SK-N-SH (cell line): Measurements from ENCODE around the gene KRT32. TPM values are rescaled to one million over a fixed set of nuclear protein-coding genes. Genes with fewer than 3 reads are reported as not detected.

Experiments used
- CTCF ChIA-PET: fragments of 300-600, 350-600 bp; formaldehyde crosslinking; extraction: SDS; loops from one replicate; lab custom pipeline; 2021; lab: Yijun Ruan, JAX
- POLR2A ChIA-PET: fragments of 350-600 bp; sonication (Branson Sonifier 250); formaldehyde crosslinking; extraction: SDS; loops from one replicate; lab custom pipeline; 2020; ENCODE audit warnings: antibody characterized with exemption, inconsistent platforms; lab: Yijun Ruan, JAX
- DNase-seq: peaks from one replicate; pipeline ENCODE4 v3.0.0; 2012
- H2AFZ ChIP-seq: fragments of 200-600 bp; sonication (generic); 2 replicates; pipeline ENCODE4 v1.8.1; 2016; ENCODE audit warnings: antibody characterized with exemption, mild to moderate bottlenecking, low read depth
- H3F3A ChIP-seq: fragments of 200-600 bp; sonication (generic); replicated peaks from 2 replicates; pipeline ENCODE3; 2016; ENCODE audit warnings: antibody characterized with exemption, mild to moderate bottlenecking; ENCODE audit not compliant: insufficient read depth
- H3K27ac ChIP-seq, 2 experiments: fragments of 200-500 bp in 1 of 2; fragments of 200-600 bp in 1 of 2; sonication (Bioruptor generic) in 1 of 2; sonication (generic), shearing (Covaris generic) in 1 of 2; 2 replicates each; pipeline versions ENCODE4 v1.5.1 to v1.6.1; 2014 to 2016; ENCODE audit warnings: low read depth in 2 of 2, inconsistent platforms in 1 of 2, low read length in 1 of 2, mild to moderate bottlenecking in 1 of 2, mixed read lengths in 1 of 2
- H3K27me3 ChIP-seq: fragments of 200-600 bp; sonication (generic), shearing (Covaris generic); 2 replicates; pipeline ENCODE4 v1.6.1; 2016; ENCODE audit warnings: mixed run types; ENCODE audit not compliant: insufficient read depth
- H3K36me3 ChIP-seq, 2 experiments: fragments of 200-500 bp in 1 of 2; fragments of 200-600 bp in 1 of 2; sonication (Bioruptor generic) in 1 of 2; sonication (generic) in 1 of 2; replicated peaks in 1 of 2; 2 replicates each; pipeline versions ENCODE3 to v1.5.1; 2014 to 2016; ENCODE audit warnings: low read length in 1 of 2, mild to moderate bottlenecking in 1 of 2; ENCODE audit not compliant: insufficient read depth in 2 of 2, control insufficient read depth in 1 of 2
- H3K4me1 ChIP-seq, 2 experiments: fragments of 200-500 bp in 1 of 2; fragments of 200-600 bp in 1 of 2; sonication (Bioruptor generic) in 1 of 2; sonication (generic), shearing (Covaris generic) in 1 of 2; 2 replicates each; pipeline versions ENCODE4 v1.5.1 to v1.6.1; 2014 to 2016; ENCODE audit warnings: low read depth in 1 of 2, low read length in 1 of 2, mixed run types in 1 of 2; ENCODE audit not compliant: insufficient read depth in 2 of 2, control insufficient read depth in 1 of 2
- H3K4me2 ChIP-seq: fragments of 200-600 bp; sonication (generic), shearing (Covaris generic); 2 replicates; pipeline ENCODE4 v1.6.1; 2017; ENCODE audit warnings: mixed run types
- H3K4me3 ChIP-seq, 2 experiments: fragments of 200-500 bp in 1 of 2; fragments of 200-600 bp in 1 of 2; sonication (Bioruptor generic) in 1 of 2; sonication (generic), shearing (Covaris generic) in 1 of 2; 2 replicates each; pipeline versions ENCODE4 v1.5.1 to v1.8.1; 2014 to 2016; ENCODE audit warnings: low read depth in 2 of 2, inconsistent platforms in 1 of 2, low read length in 1 of 2, mild to moderate bottlenecking in 1 of 2, mixed read lengths in 1 of 2, moderate library complexity in 1 of 2
- H3K79me2 ChIP-seq: fragments of 200-600 bp; sonication (generic); 2 replicates; pipeline ENCODE4 v1.8.1; 2017; ENCODE audit warnings: mild to moderate bottlenecking; ENCODE audit not compliant: insufficient read depth
- H3K9ac ChIP-seq: fragments of 200-600 bp; sonication (generic); 2 replicates; pipeline ENCODE4 v1.6.1; 2017; ENCODE audit warnings: mixed run types
- H3K9me2 ChIP-seq: fragments of 200-600 bp; sonication (generic); 2 replicates; pipeline ENCODE4 v1.6.1; 2017; ENCODE audit warnings: mixed run types
- H3K9me3 ChIP-seq: fragments of 200-600 bp; sonication (generic); 2 replicates; pipeline ENCODE4 v1.6.1; 2017; ENCODE audit warnings: mixed run types, mild to moderate bottlenecking, moderate library complexity
- H4K20me1 ChIP-seq: fragments of 200-600 bp; sonication (generic); 2 replicates; pipeline ENCODE4 v1.6.1; 2017; ENCODE audit warnings: mild to moderate bottlenecking, mixed run types; ENCODE audit not compliant: insufficient read depth
- CHD2 ChIP-seq: fragments of 150-350 bp; IDR thresholded peaks from 2 replicates; pipeline ENCODE4 v1.6.1; 2018; ENCODE audit warnings: low read length; ENCODE audit not compliant: partially characterized antibody
- ELF1 ChIP-seq: IDR thresholded peaks from 2 replicates; pipeline ENCODE4 v1.4.0; 2012
- EP300 ChIP-seq, 2 experiments: IDR thresholded peaks; 2 replicates each; pipeline versions ENCODE4 v1.4.0 to v1.6.1; 2012; ENCODE audit warnings: borderline replicate concordance in 1 of 2, low read depth in 1 of 2, low read length in 1 of 2
- EZH2phosphoT487 ChIP-seq: fragments of 200-600 bp; sonication (generic); IDR thresholded peaks from 2 replicates; pipeline ENCODE4 v1.6.1; 2017; ENCODE audit warnings: low read depth, mixed run types, mild to moderate bottlenecking, antibody characterized with exemption, moderate library complexity, borderline replicate concordance
- FOSL2 ChIP-seq: IDR thresholded peaks from 2 replicates; pipeline ENCODE4 v1.4.0; 2012; ENCODE audit warnings: low read depth, mild to moderate bottlenecking, moderate library complexity, borderline replicate concordance
- FOXJ3 ChIP-seq: sonication (generic); formaldehyde crosslinking; IDR thresholded peaks from 2 replicates; pipeline ENCODE4 v1.5.1; 2020; ENCODE audit warnings: mild to moderate bottlenecking, missing genetic modification reagents
- GABPA ChIP-seq: IDR thresholded peaks from 2 replicates; pipeline ENCODE4 v1.4.0; 2012; ENCODE audit warnings: low read depth, mild to moderate bottlenecking
- GATA2 ChIP-seq: sonication (generic); formaldehyde crosslinking; IDR thresholded peaks from 2 replicates; pipeline ENCODE4 v1.5.0; 2020; ENCODE audit warnings: mild to moderate bottlenecking, missing genetic modification reagents
- MEF2A ChIP-seq: IDR thresholded peaks from 2 replicates; pipeline ENCODE4 v1.4.0; 2012; ENCODE audit warnings: low read depth, borderline replicate concordance
- NFIC ChIP-seq: IDR thresholded peaks from 2 replicates; pipeline ENCODE4 v1.4.0; 2012; ENCODE audit warnings: borderline replicate concordance
- NRF1 ChIP-seq: IDR thresholded peaks from 2 replicates; pipeline ENCODE4 v1.6.1; 2012; ENCODE audit warnings: low read depth, mild to moderate bottlenecking, low read length
- POLR2AphosphoS5 ChIP-seq: IDR thresholded peaks from 2 replicates; pipeline ENCODE4 v1.6.1; 2012; ENCODE audit warnings: low read depth, low read length
- RAD21 ChIP-seq: IDR thresholded peaks from 2 replicates; pipeline ENCODE4 v1.6.1; 2012; ENCODE audit warnings: mild to moderate bottlenecking, low read length
- RCOR1 ChIP-seq: fragments of 150-350 bp; IDR thresholded peaks from 2 replicates; pipeline ENCODE4 v1.6.1; 2017; ENCODE audit warnings: antibody characterized with exemption, low read length
- RFX5 ChIP-seq: IDR thresholded peaks from 2 replicates; pipeline ENCODE4 v1.6.1; 2012; ENCODE audit warnings: mild to moderate bottlenecking, improper control_type of control experiment, low read length
- SMC3 ChIP-seq: IDR thresholded peaks from 2 replicates; pipeline ENCODE4 v1.6.1; 2012; ENCODE audit warnings: low read depth, low read length, improper control_type of control experiment
- TAF1 ChIP-seq: IDR thresholded peaks from 2 replicates; pipeline ENCODE4 v1.6.1; 2012; ENCODE audit warnings: low read depth, mild to moderate bottlenecking, low read length, moderate library complexity, borderline replicate concordance
- TCF12 ChIP-seq: IDR thresholded peaks from 2 replicates; pipeline ENCODE4 v1.4.0; 2012
- TEAD4 ChIP-seq: IDR thresholded peaks from 2 replicates; pipeline ENCODE4 v1.4.0; 2012; ENCODE audit warnings: mild to moderate bottlenecking, borderline replicate concordance; ENCODE audit not compliant: insufficient read depth
- YY1 ChIP-seq: IDR thresholded peaks from 2 replicates; pipeline ENCODE4 v1.4.0; 2012; ENCODE audit warnings: low read depth, mild to moderate bottlenecking
- WGBS: methylation state at CpG from one replicate; pipeline ENCODE4 v1.1.6; 2017; ENCODE audit warnings: low lambda C conversion rate; 5-methylcytosine and 5-hydroxymethylcytosine counted together
- polyA plus RNA-seq, 3 experiments: library from polyadenylated mRNA; depleted of rRNA; stranded (reverse); fragments of >200 nt; gene quantifications; 2 replicates each; pipeline ENCODE4 v1.2.3, GENCODE V29; 2012
- TF ChIP-seq, protein P1 (sequence below): IDR thresholded peaks from 2 replicates; pipeline ENCODE4 v1.6.1; 2012; ENCODE audit warnings: mild to moderate bottlenecking, low read depth, low read length, moderate library complexity
- TF ChIP-seq, protein P2 (sequence below): fragments of 150-350 bp; IDR thresholded peaks from 2 replicates; pipeline ENCODE4 v1.6.1; 2017; ENCODE audit warnings: antibody characterized with exemption, low read length, low read depth, borderline replicate concordance
- TF ChIP-seq, protein P3 (sequence below): IDR thresholded peaks from 2 replicates; pipeline ENCODE4; 2012

Gene KRT32
- polyA plus RNA-seq, 1 of the 3 experiments (the other 2 are of a cell fraction) = not detected

GRCh38 chr17:41456204-41456603 is 11.0 kb downstream of the KRT32 start:
- H3K4me1 ChIP-seq = peaks cover 0 to 6% of the 10 kb centered on the region in 2 experiments; a peak in 1 of 4 replicates
- WGBS = 62% methylated on average over 3 of the region's 3 CpGs
- no peak overlapping the region for H3K9ac ChIP-seq
- H3K9me3 ChIP-seq = no peaks in the 10 kb centered on the region; the same call in 1 of the 2 replicates
- ChIA-PET POLR2A (no interaction called here), CTCF (no interaction called here)
- H3K9me2 ChIP-seq = no peaks in the 10 kb centered on the region
- H3K36me3 ChIP-seq = no peaks in the 10 kb centered on the region
- TF ChIP-seq ELF1 = no peak
- TF ChIP-seq EZH2phosphoT487 = no peak
- TF ChIP-seq, protein P1, sequence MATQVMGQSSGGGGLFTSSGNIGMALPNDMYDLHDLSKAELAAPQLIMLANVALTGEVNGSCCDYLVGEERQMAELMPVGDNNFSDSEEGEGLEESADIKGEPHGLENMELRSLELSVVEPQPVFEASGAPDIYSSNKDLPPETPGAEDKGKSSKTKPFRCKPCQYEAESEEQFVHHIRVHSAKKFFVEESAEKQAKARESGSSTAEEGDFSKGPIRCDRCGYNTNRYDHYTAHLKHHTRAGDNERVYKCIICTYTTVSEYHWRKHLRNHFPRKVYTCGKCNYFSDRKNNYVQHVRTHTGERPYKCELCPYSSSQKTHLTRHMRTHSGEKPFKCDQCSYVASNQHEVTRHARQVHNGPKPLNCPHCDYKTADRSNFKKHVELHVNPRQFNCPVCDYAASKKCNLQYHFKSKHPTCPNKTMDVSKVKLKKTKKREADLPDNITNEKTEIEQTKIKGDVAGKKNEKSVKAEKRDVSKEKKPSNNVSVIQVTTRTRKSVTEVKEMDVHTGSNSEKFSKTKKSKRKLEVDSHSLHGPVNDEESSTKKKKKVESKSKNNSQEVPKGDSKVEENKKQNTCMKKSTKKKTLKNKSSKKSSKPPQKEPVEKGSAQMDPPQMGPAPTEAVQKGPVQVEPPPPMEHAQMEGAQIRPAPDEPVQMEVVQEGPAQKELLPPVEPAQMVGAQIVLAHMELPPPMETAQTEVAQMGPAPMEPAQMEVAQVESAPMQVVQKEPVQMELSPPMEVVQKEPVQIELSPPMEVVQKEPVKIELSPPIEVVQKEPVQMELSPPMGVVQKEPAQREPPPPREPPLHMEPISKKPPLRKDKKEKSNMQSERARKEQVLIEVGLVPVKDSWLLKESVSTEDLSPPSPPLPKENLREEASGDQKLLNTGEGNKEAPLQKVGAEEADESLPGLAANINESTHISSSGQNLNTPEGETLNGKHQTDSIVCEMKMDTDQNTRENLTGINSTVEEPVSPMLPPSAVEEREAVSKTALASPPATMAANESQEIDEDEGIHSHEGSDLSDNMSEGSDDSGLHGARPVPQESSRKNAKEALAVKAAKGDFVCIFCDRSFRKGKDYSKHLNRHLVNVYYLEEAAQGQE = no peak
- TF ChIP-seq GABPA = no peak
- TF ChIP-seq TCF12 = no peak
- TF ChIP-seq RCOR1 = no peak
- no peak for TF ChIP-seq POLR2AphosphoS5
- no peak for TF ChIP-seq EP300 (IDR thresholded peaks at IDR 0.05; ENCODE audit: borderline replicate concordance in 1 of 2, low read depth in 1 of 2, low read length in 1 of 2)
- no peaks in the 10 kb centered on the region for H3F3A ChIP-seq
- no peak overlapping the region for H2AFZ ChIP-seq
- H4K20me1 ChIP-seq = no peaks in the 10 kb centered on the region
- DNase-seq = no peak
- H3K79me2 ChIP-seq = no peaks in the 10 kb centered on the region
- no peak overlapping the region for H3K4me2 ChIP-seq
- no peak overlapping the region for H3K27ac ChIP-seq
- no peaks in the 10 kb centered on the region for H3K27me3 ChIP-seq
- no peak overlapping the region for H3K4me3 ChIP-seq

DNA sequence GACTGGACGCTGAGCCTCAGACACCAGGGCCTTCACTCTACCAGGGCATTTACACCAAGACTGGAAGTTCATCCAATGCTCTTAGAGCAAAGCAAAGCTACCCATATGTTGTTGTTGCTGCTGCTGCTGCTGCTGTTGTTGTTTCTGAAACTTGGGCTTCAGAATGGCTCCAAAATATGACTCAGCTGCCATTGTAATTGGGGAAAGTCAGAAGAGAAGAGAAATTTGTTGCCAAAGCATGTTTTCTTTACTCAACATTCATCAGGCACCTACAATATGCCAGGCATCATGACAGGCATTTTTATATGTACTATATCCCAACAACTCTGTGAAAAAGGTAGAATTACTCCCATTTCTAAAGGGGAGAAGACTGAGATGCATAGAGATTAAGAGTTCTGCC is 11.9 kb downstream of the KRT32 start:
- H3K36me3 ChIP-seq = no peaks in the 10 kb centered on the region
- no peaks in the 10 kb centered on the region for H3F3A ChIP-seq
- no peaks in the 10 kb centered on the region for H3K27me3 ChIP-seq
- no peak overlapping the region for H3K4me3 ChIP-seq
- H3K9me2 ChIP-seq = no peaks in the 10 kb centered on the region
- H3K9ac ChIP-seq = no peak overlapping the region
- H3K4me2 ChIP-seq = no peak overlapping the region
- H4K20me1 ChIP-seq = no peaks in the 10 kb centered on the region
- no peak overlapping the region for H2AFZ ChIP-seq
- 67% methylated on average over 1 of the region's 1 CpG for WGBS
- peaks cover 0 to 5% of the 10 kb centered on the region in 2 experiments; a peak in 1 of 4 replicates for H3K4me1 ChIP-seq
- TF ChIP-seq RCOR1 (no peak), FOSL2 (no peak), GATA2 (CRISPR knock-in tag) (no peak), RAD21 (no peak), TEAD4 (no peak), YY1 (no peak), CHD2 (no peak), MEF2A (no peak), EP300 (IDR thresholded peaks at IDR 0.05; ENCODE audit: borderline replicate concordance in 1 of 2, low read depth in 1 of 2, low read length in 1 of 2) (no peak), POLR2AphosphoS5 (no peak), NFIC (no peak), TAF1 (no peak), SMC3 (no peak), NRF1 (no peak), FOXJ3 (no peak), RFX5 (no peak)
- TF ChIP-seq, protein P2, sequence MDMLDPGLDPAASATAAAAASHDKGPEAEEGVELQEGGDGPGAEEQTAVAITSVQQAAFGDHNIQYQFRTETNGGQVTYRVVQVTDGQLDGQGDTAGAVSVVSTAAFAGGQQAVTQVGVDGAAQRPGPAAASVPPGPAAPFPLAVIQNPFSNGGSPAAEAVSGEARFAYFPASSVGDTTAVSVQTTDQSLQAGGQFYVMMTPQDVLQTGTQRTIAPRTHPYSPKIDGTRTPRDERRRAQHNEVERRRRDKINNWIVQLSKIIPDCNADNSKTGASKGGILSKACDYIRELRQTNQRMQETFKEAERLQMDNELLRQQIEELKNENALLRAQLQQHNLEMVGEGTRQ = no peak
- TF ChIP-seq, protein P3, sequence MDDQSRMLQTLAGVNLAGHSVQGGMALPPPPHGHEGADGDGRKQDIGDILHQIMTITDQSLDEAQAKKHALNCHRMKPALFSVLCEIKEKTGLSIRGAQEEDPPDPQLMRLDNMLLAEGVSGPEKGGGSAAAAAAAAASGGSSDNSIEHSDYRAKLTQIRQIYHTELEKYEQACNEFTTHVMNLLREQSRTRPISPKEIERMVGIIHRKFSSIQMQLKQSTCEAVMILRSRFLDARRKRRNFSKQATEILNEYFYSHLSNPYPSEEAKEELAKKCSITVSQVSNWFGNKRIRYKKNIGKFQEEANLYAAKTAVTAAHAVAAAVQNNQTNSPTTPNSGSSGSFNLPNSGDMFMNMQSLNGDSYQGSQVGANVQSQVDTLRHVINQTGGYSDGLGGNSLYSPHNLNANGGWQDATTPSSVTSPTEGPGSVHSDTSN = no peak
- TF ChIP-seq, all 33 proteins: peak for 0
- no peak for DNase-seq
- Histone ChIP-seq H3K79me2 (no peaks in the 10 kb centered on the region), H3K27ac (no peak overlapping the region), H3K9me3 (no peaks in the 10 kb centered on the region; the same call in 1 of the 2 replicates)
- POLR2A ChIA-PET = no interaction called here
- CTCF ChIA-PET = interaction anchor here (0.9 kb wide), 1 partner anchor 391 kb away, joined by 3 read pairs; no protein-coding TSS in a partner anchor
